Measurements from ENCODE around the gene ALDH3A2.

Gene ALDH3A2

GRCh38 chr17:19726631-19727376 lies 78.3 kb downstream of the ALDH3A2 start:
- Histone ChIP-seq H3K27me3 (replicated peaks; ENCODE audit: control insufficient read depth, insufficient read depth, low read length) (no peaks in the 10 kb centered on the region; the same call in 1 of the 2 replicates), H3K36me3 (ENCODE audit: control insufficient read depth, insufficient read depth, low read length) (no peaks in the 10 kb centered on the region), H3K4me3 (replicated peaks; ENCODE audit: low read depth, low read length) (no peak overlapping the region)
- DNase-seq (ENCODE audit: extremely low read depth, insufficient read length): no peak
- no peak for TF ChIP-seq CTCF (IDR thresholded peaks at IDR 0.05; ENCODE audit: insufficient read depth, low read length, poor library complexity, severe bottlenecking)

Data from GM06990 (cell line).